BJ (cell line): ENCODE data around the gene STRBP. TPM values are rescaled to one million over a fixed set of nuclear protein-coding genes. Genes with fewer than 3 reads are reported as not detected.

Experiments
- CTCF ChIA-PET: fragments of 350-600 bp; formaldehyde crosslinking; extraction: SDS; loops from one replicate; lab custom pipeline; 2021; ENCODE audit warnings: antibody characterized with exemption, inconsistent platforms; lab: Yijun Ruan, JAX
- POLR2A ChIA-PET: fragments of 300-600 bp; sonication (Branson Sonifier 250); formaldehyde crosslinking; extraction: SDS; loops from one replicate; lab custom pipeline; 2021; ENCODE audit warnings: antibody characterized with exemption; lab: Charles Lee
- DNase-seq: peaks from one replicate; pipeline ENCODE4 v3.0.0-alpha.2; 2011; ENCODE audit warnings: low read depth
- H3K27me3 ChIP-seq: 2 replicates; pipeline ENCODE4 v1.6.0; 2011; ENCODE audit warnings: low read length; ENCODE audit not compliant: control insufficient read depth, insufficient read depth
- H3K36me3 ChIP-seq: 2 replicates; pipeline ENCODE4 v1.5.1; 2011; ENCODE audit warnings: low read length; ENCODE audit not compliant: control insufficient read depth, insufficient read depth
- H3K4me3 ChIP-seq: 2 replicates; pipeline ENCODE4 v1.5.1; 2011; ENCODE audit warnings: low read depth, mild to moderate bottlenecking, control low read depth, low read length
- polyA plus RNA-seq: library from polyadenylated mRNA; depleted of rRNA; stranded (reverse); fragments of >200 nt; gene quantifications from 2 replicates; pipeline ENCODE4 v1.2.3, GENCODE V29; 2011
- TF ChIP-seq, protein P1 (sequence below): IDR thresholded peaks from 2 replicates; pipeline ENCODE4 v1.5.1; 2011; ENCODE audit warnings: low read depth, mild to moderate bottlenecking, control low read depth, inconsistent platforms, low read length, moderate library complexity; ENCODE audit not compliant: insufficient read depth

Gene STRBP
- polyA plus RNA-seq, 1 experiment: 1.1 TPM

DNA sequence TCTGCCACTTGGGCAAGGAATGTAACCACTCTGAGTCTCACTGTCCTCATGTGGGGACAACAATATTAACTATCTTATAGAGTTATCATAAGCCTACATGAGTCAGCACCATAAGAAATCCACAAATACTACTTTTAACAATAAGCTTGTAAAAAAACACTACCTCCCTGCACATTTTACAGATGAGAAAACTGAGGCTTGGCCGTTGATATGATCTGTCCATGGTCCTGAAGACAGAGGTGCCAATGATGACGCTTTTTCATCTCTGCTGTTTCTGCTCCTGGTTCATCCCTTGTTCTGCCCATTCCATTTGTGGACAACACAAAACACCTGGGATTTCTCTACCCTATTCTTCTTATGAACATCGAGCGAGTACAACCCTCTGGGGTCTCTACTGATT, 23.4 kb upstream of the STRBP start:
- H3K27me3 ChIP-seq: no peaks in the 10 kb centered on the region
- no peaks in the 10 kb centered on the region for H3K36me3 ChIP-seq
- ChIA-PET CTCF (no interaction called here), POLR2A (no interaction called here)
- no peak overlapping the region for H3K4me3 ChIP-seq
- no peak for DNase-seq
- TF ChIP-seq, protein P1, sequence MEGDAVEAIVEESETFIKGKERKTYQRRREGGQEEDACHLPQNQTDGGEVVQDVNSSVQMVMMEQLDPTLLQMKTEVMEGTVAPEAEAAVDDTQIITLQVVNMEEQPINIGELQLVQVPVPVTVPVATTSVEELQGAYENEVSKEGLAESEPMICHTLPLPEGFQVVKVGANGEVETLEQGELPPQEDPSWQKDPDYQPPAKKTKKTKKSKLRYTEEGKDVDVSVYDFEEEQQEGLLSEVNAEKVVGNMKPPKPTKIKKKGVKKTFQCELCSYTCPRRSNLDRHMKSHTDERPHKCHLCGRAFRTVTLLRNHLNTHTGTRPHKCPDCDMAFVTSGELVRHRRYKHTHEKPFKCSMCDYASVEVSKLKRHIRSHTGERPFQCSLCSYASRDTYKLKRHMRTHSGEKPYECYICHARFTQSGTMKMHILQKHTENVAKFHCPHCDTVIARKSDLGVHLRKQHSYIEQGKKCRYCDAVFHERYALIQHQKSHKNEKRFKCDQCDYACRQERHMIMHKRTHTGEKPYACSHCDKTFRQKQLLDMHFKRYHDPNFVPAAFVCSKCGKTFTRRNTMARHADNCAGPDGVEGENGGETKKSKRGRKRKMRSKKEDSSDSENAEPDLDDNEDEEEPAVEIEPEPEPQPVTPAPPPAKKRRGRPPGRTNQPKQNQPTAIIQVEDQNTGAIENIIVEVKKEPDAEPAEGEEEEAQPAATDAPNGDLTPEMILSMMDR: no peak

DNA sequence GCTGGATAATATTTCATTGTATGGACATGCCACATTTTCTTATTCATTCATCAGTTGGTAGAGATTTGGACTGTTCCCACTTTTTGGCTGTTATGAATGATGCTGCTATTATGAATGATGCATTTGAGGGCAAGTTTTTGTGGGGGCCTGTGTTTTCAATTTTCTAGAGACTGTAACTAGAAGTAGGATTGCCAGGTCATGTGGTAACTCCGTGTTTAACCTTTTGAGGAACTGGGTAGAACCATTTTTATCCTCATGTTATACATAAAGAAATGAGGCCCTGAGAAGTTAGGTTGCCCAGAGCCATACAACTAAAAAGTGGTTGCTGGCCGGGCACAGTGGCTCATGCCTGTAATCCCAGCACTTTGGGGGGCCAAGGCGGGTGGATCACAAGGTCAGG, 22.4 kb upstream of the STRBP start:
- TF ChIP-seq, protein P1: no peak
- Histone ChIP-seq H3K36me3 (no peaks in the 10 kb centered on the region), H3K27me3 (no peaks in the 10 kb centered on the region), H3K4me3 (no peak overlapping the region)
- ChIA-PET CTCF (no interaction called here), POLR2A (no interaction called here)
- DNase-seq: no peak

DNA sequence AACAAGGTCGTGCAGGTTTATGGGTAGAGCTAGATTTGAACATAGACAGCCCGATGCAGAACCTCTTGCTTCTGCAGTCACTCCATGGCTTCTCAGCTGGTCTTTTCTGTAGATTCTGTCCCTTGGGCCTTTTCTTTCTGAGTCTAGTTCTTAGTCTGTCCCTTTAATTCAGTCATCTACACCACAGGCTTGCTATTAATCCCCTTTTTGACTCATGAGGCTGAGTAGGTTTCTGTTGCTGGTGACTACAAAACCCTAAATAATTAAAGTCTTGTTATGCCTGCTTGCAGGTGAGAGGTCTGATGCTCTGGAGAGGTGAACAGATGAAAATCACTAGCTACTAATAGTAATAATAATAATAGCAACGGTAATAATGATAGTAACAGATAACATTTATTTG, 19.3 kb upstream of the STRBP start:
- POLR2A ChIA-PET: no interaction called here
- Histone ChIP-seq H3K4me3 (no peak overlapping the region), H3K27me3 (no peaks in the 10 kb centered on the region), H3K36me3 (no peaks in the 10 kb centered on the region)
- CTCF ChIA-PET: interaction anchor here (0.8 to 1.0 kb wide), 2 partner anchors 12 to 35 kb away, joined by 3 read pairs; no protein-coding TSS in a partner anchor
- no peak for DNase-seq
- TF ChIP-seq, protein P1: no peak

DNA sequence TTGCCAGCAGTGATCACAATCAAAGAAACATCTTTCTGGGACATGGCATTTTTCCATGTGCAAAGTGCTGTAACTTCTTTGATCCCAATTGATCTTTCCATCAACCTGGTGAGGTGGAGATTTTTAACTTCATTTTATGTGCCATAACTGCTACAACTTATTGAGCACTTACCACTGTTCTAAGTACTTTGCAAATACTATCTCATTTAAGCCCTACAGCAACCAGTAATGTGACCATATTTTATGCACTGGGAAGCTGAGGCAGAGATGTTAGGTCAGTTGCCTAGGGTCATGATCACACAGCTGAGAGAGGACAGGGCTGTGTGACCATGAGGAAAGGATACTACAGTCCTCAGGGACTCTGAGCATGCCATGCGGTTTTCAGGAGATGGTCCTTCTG, 17.9 kb upstream of the STRBP start:
- Histone ChIP-seq H3K4me3 (no peak overlapping the region), H3K36me3 (no peaks in the 10 kb centered on the region), H3K27me3 (0 out of 2 replicates have a peak, but pooled peaks cover 1% of the 10 kb centered on the region)
- no peak for DNase-seq
- TF ChIP-seq, protein P1: no peak
- CTCF ChIA-PET: no interaction called here
- POLR2A ChIA-PET: no interaction called here

DNA sequence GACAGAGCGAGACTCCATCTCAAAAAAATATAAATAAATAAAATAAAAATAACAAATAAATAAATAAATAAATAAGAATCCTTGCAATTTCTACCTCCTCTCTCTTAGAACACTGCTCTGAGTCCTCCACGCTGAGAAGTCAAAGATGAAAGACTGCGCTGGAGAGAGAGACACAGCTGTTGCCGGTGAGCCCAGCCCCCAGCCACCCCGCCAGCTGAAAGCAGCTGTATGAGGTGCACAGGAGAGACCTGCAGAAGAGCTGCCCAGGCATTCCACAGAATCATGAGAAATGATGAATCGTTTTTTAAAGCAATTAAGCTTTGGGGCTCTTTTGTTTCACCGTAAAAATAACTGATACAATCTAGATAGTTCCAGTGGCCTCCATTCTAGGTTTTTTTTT, 16.3 kb upstream of the STRBP start:
- TF ChIP-seq, protein P1: no peak
- H3K4me3 ChIP-seq: no peak overlapping the region
- H3K27me3 ChIP-seq: 0 out of 2 replicates have a peak, but pooled peaks cover 1% of the 10 kb centered on the region
- POLR2A ChIA-PET: no interaction called here
- H3K36me3 ChIP-seq: no peaks in the 10 kb centered on the region
- CTCF ChIA-PET: interaction anchor here (0.6 kb wide), 1 partner anchor 29 kb away, joined by 3 read pairs; no protein-coding TSS in a partner anchor
- no peak for DNase-seq
